ENCODE data around the gene CELA3A. TPM values are rescaled to one million over a fixed set of nuclear protein-coding genes. Genes with fewer than 3 reads are reported as not detected.

Gene CELA3A
- total RNA-seq, 4 donors from 2014 or later: not detected

- WGBS: 100% methylated on average over 3 of the region's 3 CpGs
- Histone ChIP-seq H3K27ac (replicated peaks in 1 of 4) (no peak overlapping the region), H3K27me3 (no peaks in the 10 kb centered on the region), H3K4me3 (no peak overlapping the region), H3K9me3 (no peaks in the 10 kb centered on the region), H3K36me3 (peaks cover 0 to 2% (median 0%) of the 10 kb centered on the region in 4 donors), H3K4me1 (peaks cover 14 to 21% (median 20%) of the 10 kb centered on the region in 4 donors)
- no peak for DNase-seq (ENCODE audit: extremely low spot score)
- intact Hi-C loops (cut with DNase I): no loop called here
- no peak for TF ChIP-seq CTCF (IDR thresholded peaks at IDR 0.05)
- no peak for TF ChIP-seq EP300 (IDR thresholded peaks at IDR 0.05)
- TF ChIP-seq POLR2A (IDR thresholded peaks at IDR 0.05; ENCODE audit: low read depth): no peak
- TF ChIP-seq POLR2AphosphoS5 (IDR thresholded peaks at IDR 0.05): no peak
Observed at GRCh38 chr1:22050330-22050729, 48.9 kb downstream of the CELA3A start.

- WGBS: 90% methylated on average over 13 of the region's 13 CpGs
- Histone ChIP-seq H3K4me3 (peak overlapping the region in 1 of 4 donors; percentile 100), H3K4me1 (peaks cover 28 to 34% (median 34%) of the 10 kb centered on the region in 4 donors), H3K27me3 (no peaks in the 10 kb centered on the region), H3K27ac (replicated peaks in 1 of 4) (peak overlapping the region in 1 of 4 donors; percentile 100), H3K9me3 (no peaks in the 10 kb centered on the region), H3K36me3 (peaks cover 0 to 4% (median 0%) of the 10 kb centered on the region in 4 donors)
- DNase-seq (ENCODE audit: extremely low spot score): no peak
- TF ChIP-seq EP300 (IDR thresholded peaks at IDR 0.05) (no peak), POLR2A (IDR thresholded peaks at IDR 0.05; ENCODE audit: low read depth) (no peak)
- intact Hi-C loops (cut with DNase I): loop anchor here (2.0 kb wide), 1 partner anchor 27 kb away; no protein-coding TSS in a partner anchor
Observed at GRCh38 chr1:22051607-22052114, 50.2 kb downstream of the CELA3A start.

DNA sequence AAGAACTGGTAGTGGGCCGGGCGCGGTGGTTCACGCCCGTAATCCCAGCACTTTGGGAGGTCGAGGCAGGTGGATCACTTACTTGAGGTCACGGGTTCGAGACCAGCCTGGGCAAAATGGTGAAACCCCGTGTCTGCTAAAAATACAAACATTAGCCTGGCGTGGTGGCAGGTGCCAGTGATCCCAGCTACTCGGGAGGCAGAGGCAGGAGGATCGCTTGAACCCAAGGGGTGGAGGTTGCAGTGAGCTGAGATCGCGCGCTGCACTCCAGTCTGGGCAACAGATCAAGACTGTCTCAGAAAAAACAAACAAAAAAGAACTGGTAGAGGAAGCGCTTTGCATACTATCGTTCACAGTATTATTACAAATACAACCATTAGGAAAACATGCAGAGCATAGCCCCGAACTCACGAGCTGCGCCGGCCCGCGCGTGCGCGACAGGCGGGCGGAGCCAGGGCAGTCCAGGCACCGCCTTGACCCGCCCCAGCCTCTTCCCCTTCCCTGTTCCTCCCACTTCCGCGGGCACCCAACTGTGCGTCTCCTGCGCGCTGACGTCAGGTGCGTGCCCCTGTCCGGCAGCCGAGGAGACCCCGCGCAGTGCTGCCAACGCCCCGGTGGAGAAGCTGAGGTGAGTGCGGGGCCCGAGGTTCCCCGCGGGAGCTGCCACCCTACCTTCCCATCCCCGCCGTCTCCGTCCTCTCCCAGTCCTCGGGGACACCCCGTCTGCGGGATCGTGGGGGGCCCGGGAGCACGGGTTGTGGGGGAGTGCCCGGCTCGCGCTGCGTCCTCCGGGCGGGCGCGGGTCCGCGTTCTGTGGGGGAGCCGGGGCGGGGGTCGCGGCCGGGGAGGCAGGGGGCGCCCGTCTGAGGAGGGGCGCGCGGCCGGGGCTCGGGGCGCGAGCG, 50.9 kb downstream of the CELA3A start, which contains the start of gene CDC42:
TSS of gene CDC42 (plus strand) at position 595 of the 902 bp plus-strand sequence. CDS start 25,770 bp downstream, outside the sequence.
- WGBS: 34% methylated on average over 32 of the region's 81 CpGs
- H3K4me1 ChIP-seq: peaks cover 35 to 41% (median 41%) of the 10 kb centered on the region in 4 donors
- intact Hi-C loops (cut with DNase I): loop anchor here (2.0 kb wide), 1 partner anchor 28 kb away; no protein-coding TSS in a partner anchor
- peak within 1 kb of the TSS; percentile 77 to 100 (median 96) for H3K4me3 ChIP-seq
- peak; percentile 98 for DNase-seq (ENCODE audit: extremely low spot score)
- H3K36me3 ChIP-seq: peaks cover 0 to 6% (median under 1%) of the 10 kb centered on the region in 4 donors
- no peaks in the 10 kb centered on the region for H3K27me3 ChIP-seq
- H3K27ac ChIP-seq (replicated peaks in 1 of 4): peak within 1 kb of the TSS; percentile 99 to 100 (median 100)
- TF ChIP-seq POLR2AphosphoS5 (IDR thresholded peaks at IDR 0.05): peak; percentile 99 to 100
- TF ChIP-seq CTCF (IDR thresholded peaks at IDR 0.05): peak in 1 of 3 experiments; percentile 11
- TF ChIP-seq EP300 (IDR thresholded peaks at IDR 0.05): no peak
- TF ChIP-seq POLR2A (IDR thresholded peaks at IDR 0.05; ENCODE audit: low read depth): peak; percentile 97
- H3K9me3 ChIP-seq: no peaks in the 10 kb centered on the region

GRCh38 chr1:22053017-22053860, 51.8 kb downstream of the CELA3A start:
- H3K4me1 ChIP-seq: peaks cover 42 to 50% (median 49%) of the 10 kb centered on the region in 4 donors
- intact Hi-C loops (cut with DNase I): loop anchor here (2.0 kb wide), 1 partner anchor 28 kb away; no protein-coding TSS in a partner anchor
- H3K36me3 ChIP-seq: peaks cover 0 to 14% (median 4%) of the 10 kb centered on the region in 4 donors
- H3K4me3 ChIP-seq: peak overlapping the region; percentile 77 to 100 (median 96)
- TF ChIP-seq CTCF (IDR thresholded peaks at IDR 0.05) (no peak), POLR2AphosphoS5 (IDR thresholded peaks at IDR 0.05) (peak in 1 of 2 donors; percentile 40), EP300 (IDR thresholded peaks at IDR 0.05) (no peak), POLR2A (IDR thresholded peaks at IDR 0.05; ENCODE audit: low read depth) (no peak)
- DNase-seq (ENCODE audit: extremely low spot score): no peak
- H3K27ac ChIP-seq (replicated peaks in 1 of 4): peak overlapping the region; percentile 99 to 100 (median 100)
- no peaks in the 10 kb centered on the region for H3K27me3 ChIP-seq
- no peaks in the 10 kb centered on the region for H3K9me3 ChIP-seq
- WGBS: 0% methylated on average over 18 of the region's 70 CpGs

Measured in esophagus muscularis mucosa (tissue), 4 donors.